A549 (cell line): ENCODE results near the gene UBE3C. TPM values are rescaled to one million over a fixed set of nuclear protein-coding genes. Genes with fewer than 3 reads are reported as not detected.

ENCODE experiments used
- ATAC-seq, 2 experiments: fragments of 200-7000 bp in 1 of 2; fragments of >200 bp in 1 of 2; cut with Nextera tagmentation in 1 of 2; cut with Tn5 transposase in 1 of 2; 3 replicates each; pipeline versions ENCODE4 v1.8.0 to v1.9.1; 2018 to 2020; ENCODE audit warnings: mild to moderate bottlenecking in 1 of 2, moderate library complexity in 1 of 2
- CTCF ChIA-PET: fragments of 300-600 bp; sonication (Branson Sonifier 250); formaldehyde crosslinking; extraction: SDS; loops from one replicate; lab custom pipeline; 2021; ENCODE audit warnings: antibody characterized with exemption, inconsistent platforms; lab: Yijun Ruan, JAX
- POLR2A ChIA-PET: fragments of 350-600 bp; formaldehyde crosslinking; extraction: SDS; loops from one replicate; lab custom pipeline; 2021; ENCODE audit warnings: antibody characterized with exemption, inconsistent platforms; lab: Yijun Ruan, JAX
- DNase-seq, 2 experiments: peaks; one replicate each; pipeline versions ENCODE4 v3.0.0 to v3.0.0-alpha.2; 2011 to 2016; ENCODE audit warnings: low read depth in 1 of 2, low spot score in 1 of 2
- FAIRE-seq: peaks from 2 replicates; lab custom pipeline; 2011; peaks lifted over from hg19 to GRCh38; lab: Jason Lieb, UNC
- H3K27ac ChIP-seq, 2 experiments: fragments of >200 bp; sonication (Bioruptor Twin); formaldehyde crosslinking; 3 replicates each; pipeline ENCODE4 v1.5.1; 2016 to 2017
- H3K4me1 ChIP-seq: fragments of >200 bp; sonication (Bioruptor Twin); formaldehyde crosslinking; 3 replicates; pipeline ENCODE4 v1.6.1; 2016
- H3K4me2 ChIP-seq: fragments of >200 bp; sonication (Bioruptor Twin); formaldehyde crosslinking; 3 replicates; pipeline ENCODE4 v1.6.1; 2016
- H3K4me3 ChIP-seq: fragments of >200 bp; sonication (Bioruptor Twin); formaldehyde crosslinking; 3 replicates; pipeline ENCODE4 v1.5.1; 2016
- H3K9me3 ChIP-seq: fragments of >200 bp; sonication (Bioruptor Twin); formaldehyde crosslinking; 3 replicates; pipeline ENCODE4 v1.6.1; 2016
- CBX2 ChIP-seq: fragments of 200-600 bp; sonication (generic); IDR thresholded peaks from 2 replicates; pipeline ENCODE4 v1.6.1; 2016; ENCODE audit warnings: low read depth, mild to moderate bottlenecking, borderline replicate concordance
- CTCF ChIP-seq: fragments of >200 bp; sonication (Bioruptor Twin); formaldehyde crosslinking; IDR thresholded peaks from 3 replicates; pipeline ENCODE4 v1.5.1; 2016
- EHMT2 ChIP-seq: fragments of 200-600 bp; sonication (generic); IDR thresholded peaks from 2 replicates; pipeline ENCODE4 v1.6.1; 2016; ENCODE audit warnings: antibody characterized with exemption, low read depth, mild to moderate bottlenecking, moderate library complexity
- ESRRA ChIP-seq: fragments of 150-350 bp; IDR thresholded peaks from 2 replicates; pipeline ENCODE4 v1.6.1; 2014; ENCODE audit warnings: mild to moderate bottlenecking, low read length, borderline replicate concordance
- FOXS1 ChIP-seq: fragments of 250-450 bp; sonication (Bioruptor Pico); IDR thresholded peaks from 2 replicates; pipeline ENCODE4 v1.5.0; 2020; ENCODE audit warnings: mild to moderate bottlenecking, moderate library complexity
- GATA3 ChIP-seq: IDR thresholded peaks from 2 replicates; pipeline ENCODE4 v1.6.1; 2012; ENCODE audit warnings: borderline replicate concordance
- HEYL ChIP-seq: fragments of 250-450 bp; sonication (Bioruptor Pico); IDR thresholded peaks from 2 replicates; pipeline ENCODE4 v1.8.0; 2021; ENCODE audit warnings: mild to moderate bottlenecking, moderate library complexity
- HOXB13 ChIP-seq: fragments of 250-450 bp; sonication (Bioruptor Pico); IDR thresholded peaks from 2 replicates; pipeline ENCODE4 v1.5.0; 2020; ENCODE audit warnings: low read depth, mild to moderate bottlenecking, moderate library complexity
- HOXB5 ChIP-seq: fragments of 250-450 bp; sonication (Bioruptor Pico); IDR thresholded peaks from 2 replicates; pipeline ENCODE4 v1.5.0; 2020; ENCODE audit warnings: mild to moderate bottlenecking, moderate library complexity
- JUN ChIP-seq, 2 experiments: fragments of >200 bp; sonication (Bioruptor Twin); formaldehyde crosslinking; IDR thresholded peaks; 2 replicates in 1 of 2; 3 replicates in 1 of 2; pipeline ENCODE4 v1.6.1; 2016 to 2017
- JUNB ChIP-seq: fragments of >200 bp; sonication (Bioruptor Twin); formaldehyde crosslinking; IDR thresholded peaks from 2 replicates; pipeline ENCODE4 v1.6.1; 2016
- KDM1A ChIP-seq: fragments of 200-600 bp; sonication (generic); IDR thresholded peaks from 2 replicates; pipeline ENCODE4 v1.6.1; 2016; ENCODE audit warnings: low read depth, mild to moderate bottlenecking
- KDM5A ChIP-seq: fragments of 200-600 bp; sonication (generic); IDR thresholded peaks from 2 replicates; pipeline ENCODE4 v1.6.1; 2016; ENCODE audit warnings: antibody characterized with exemption, mild to moderate bottlenecking
- MAZ ChIP-seq: fragments of 150-350 bp; IDR thresholded peaks from 2 replicates; pipeline ENCODE4 v1.6.1; 2014; ENCODE audit warnings: antibody characterized with exemption, low read depth, low read length, borderline replicate concordance
- MYC ChIP-seq: IDR thresholded peaks from 2 replicates; pipeline ENCODE4 v1.6.1; 2012; ENCODE audit warnings: mild to moderate bottlenecking, inconsistent platforms, low read length, improper control_type of control experiment, borderline replicate concordance
- NR3C1 ChIP-seq: fragments of >200 bp; sonication (Bioruptor Twin); formaldehyde crosslinking; IDR thresholded peaks from 3 replicates; pipeline ENCODE4 v1.6.1; 2017
- PHF8 ChIP-seq: fragments of 200-600 bp; sonication (generic); IDR thresholded peaks from 2 replicates; pipeline ENCODE4 v1.6.1; 2016; ENCODE audit warnings: low read depth, mild to moderate bottlenecking, antibody characterized with exemption, moderate library complexity, borderline replicate concordance
- POLR2A ChIP-seq: IDR thresholded peaks from 2 replicates; pipeline ENCODE4 v1.6.1; 2012; ENCODE audit warnings: mild to moderate bottlenecking, low read length
- RARB ChIP-seq: fragments of 250-450 bp; sonication (Bioruptor Pico); IDR thresholded peaks from 2 replicates; pipeline ENCODE4 v1.8.0; 2021; ENCODE audit warnings: mild to moderate bottlenecking, moderate library complexity
- REST ChIP-seq: fragments of 200-600 bp; sonication (generic); IDR thresholded peaks from 2 replicates; pipeline ENCODE4 v1.6.1; 2016; ENCODE audit warnings: antibody characterized with exemption, mild to moderate bottlenecking, moderate library complexity
- RNF2 ChIP-seq: fragments of 200-600 bp; sonication (generic); IDR thresholded peaks from 2 replicates; pipeline ENCODE4 v1.6.1; 2016; ENCODE audit warnings: low read depth, mild to moderate bottlenecking, antibody characterized with exemption, moderate library complexity, borderline replicate concordance
- TP53 ChIP-seq: fragments of 250-450 bp; sonication (Bioruptor Pico); IDR thresholded peaks from 2 replicates; pipeline ENCODE4 v1.5.0; 2021; ENCODE audit warnings: mild to moderate bottlenecking, moderate library complexity
- USF2 ChIP-seq: fragments of 450-650 bp; IDR thresholded peaks from 2 replicates; pipeline ENCODE4 v1.6.1; 2014; ENCODE audit warnings: antibody characterized with exemption
- ZSCAN20 ChIP-seq: fragments of 250-450 bp; sonication (Bioruptor Pico); IDR thresholded peaks from 2 replicates; pipeline ENCODE4 v1.8.0; 2022; ENCODE audit warnings: mild to moderate bottlenecking, moderate library complexity
- WGBS: methylation state at CpG from one replicate; pipeline ENCODE4 v1.1.6; 2017; ENCODE audit errors: missing lambda C conversion rate; 5-methylcytosine and 5-hydroxymethylcytosine counted together
- polyA plus RNA-seq, 4 experiments: library from polyadenylated mRNA; depleted of rRNA in 3 of 4; stranded (reverse); fragments of >200 nt; fragmentation: RNase III in 1 of 4; extraction: RNeasy Plus Mini Kit Qiagen cat#74134 plus additional on column Dnase treatment in 1 of 4; gene quantifications; 2 replicates in 3 of 4; 3 replicates in 1 of 4; pipeline ENCODE4 v1.2.3, GENCODE V29; 2011 to 2017
- TF ChIP-seq, protein P1 (sequence below): fragments of 250-450 bp; sonication (Bioruptor Pico); IDR thresholded peaks from 2 replicates; pipeline ENCODE4 v1.5.0; 2020; ENCODE audit warnings: low read depth, mild to moderate bottlenecking, moderate library complexity
- TF ChIP-seq, protein P2 (sequence below): fragments of 150-350 bp; IDR thresholded peaks from 2 replicates; pipeline ENCODE4 v1.6.1; 2014; ENCODE audit warnings: low read depth, mild to moderate bottlenecking, low read length
- TF ChIP-seq, protein P3 (sequence below): fragments of >200 bp; sonication (Bioruptor Twin); formaldehyde crosslinking; IDR thresholded peaks from 3 replicates; pipeline ENCODE4 v1.6.1; 2016

The UBE3C gene
- polyA plus RNA-seq, 2 of the 4 experiments (the other 2 are of a cell fraction), result 52.1 to 73.2 TPM

GRCh38 chr7:157121184-157121715, 17.5 kb upstream of the UBE3C start:
- Histone ChIP-seq H3K4me1 (no peaks in the 10 kb centered on the region), H3K4me3 (no peak overlapping the region), H3K27ac (no peak overlapping the region), H3K9me3 (peaks cover 11% of the 10 kb centered on the region; the same call in 2 of the 3 replicates), H3K4me2 (no peak overlapping the region)
- ATAC-seq (no peak), FAIRE-seq (no peak), DNase-seq (no peak)
- CTCF ChIA-PET, result interaction anchor here (0.6 kb wide), 2 partner anchors 146 to 172 kb away, joined by 3 read pairs; no protein-coding TSS in a partner anchor
- 84% methylated on average over 17 of the region's 18 CpGs for WGBS
- TF ChIP-seq GATA3 (no peak), HOXB5 (CRISPR knock-in tag) (no peak), TP53 (CRISPR knock-in tag) (no peak), ZSCAN20 (no peak), MYC (no peak), RNF2 (no peak), RARB (no peak), CTCF (no peak), EHMT2 (no peak), MAZ (no peak), KDM1A (no peak)
- TF ChIP-seq, protein P1, sequence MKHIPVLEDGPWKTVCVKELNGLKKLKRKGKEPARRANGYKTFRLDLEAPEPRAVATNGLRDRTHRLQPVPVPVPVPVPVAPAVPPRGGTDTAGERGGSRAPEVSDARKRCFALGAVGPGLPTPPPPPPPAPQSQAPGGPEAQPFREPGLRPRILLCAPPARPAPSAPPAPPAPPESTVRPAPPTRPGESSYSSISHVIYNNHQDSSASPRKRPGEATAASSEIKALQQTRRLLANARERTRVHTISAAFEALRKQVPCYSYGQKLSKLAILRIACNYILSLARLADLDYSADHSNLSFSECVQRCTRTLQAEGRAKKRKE (CRISPR knock-in tag), result no peak
- TF ChIP-seq, protein P2, sequence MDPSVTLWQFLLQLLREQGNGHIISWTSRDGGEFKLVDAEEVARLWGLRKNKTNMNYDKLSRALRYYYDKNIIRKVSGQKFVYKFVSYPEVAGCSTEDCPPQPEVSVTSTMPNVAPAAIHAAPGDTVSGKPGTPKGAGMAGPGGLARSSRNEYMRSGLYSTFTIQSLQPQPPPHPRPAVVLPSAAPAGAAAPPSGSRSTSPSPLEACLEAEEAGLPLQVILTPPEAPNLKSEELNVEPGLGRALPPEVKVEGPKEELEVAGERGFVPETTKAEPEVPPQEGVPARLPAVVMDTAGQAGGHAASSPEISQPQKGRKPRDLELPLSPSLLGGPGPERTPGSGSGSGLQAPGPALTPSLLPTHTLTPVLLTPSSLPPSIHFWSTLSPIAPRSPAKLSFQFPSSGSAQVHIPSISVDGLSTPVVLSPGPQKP, result no peak
- POLR2A ChIA-PET, result no interaction called here

- H3K4me3 ChIP-seq, result no peak overlapping the region
- ChIA-PET POLR2A (no interaction called here), CTCF (no interaction called here)
- no peaks in the 10 kb centered on the region for H3K4me1 ChIP-seq
- DNase-seq, result no peak
- no peak overlapping the region for H3K27ac ChIP-seq
- no peak for ATAC-seq
- no peak overlapping the region for H3K4me2 ChIP-seq
- no peak for FAIRE-seq
- 78% methylated on average over 9 of the region's 12 CpGs for WGBS
- peaks cover 3% of the 10 kb centered on the region; the same call in 2 of the 3 replicates for H3K9me3 ChIP-seq
- no peak for TF ChIP-seq JUN (IDR thresholded peaks at IDR 0.05)
- TF ChIP-seq FOXS1 (CRISPR knock-in tag), result no peak
- no peak for TF ChIP-seq PHF8
- no peak for TF ChIP-seq USF2
- TF ChIP-seq, protein P3, sequence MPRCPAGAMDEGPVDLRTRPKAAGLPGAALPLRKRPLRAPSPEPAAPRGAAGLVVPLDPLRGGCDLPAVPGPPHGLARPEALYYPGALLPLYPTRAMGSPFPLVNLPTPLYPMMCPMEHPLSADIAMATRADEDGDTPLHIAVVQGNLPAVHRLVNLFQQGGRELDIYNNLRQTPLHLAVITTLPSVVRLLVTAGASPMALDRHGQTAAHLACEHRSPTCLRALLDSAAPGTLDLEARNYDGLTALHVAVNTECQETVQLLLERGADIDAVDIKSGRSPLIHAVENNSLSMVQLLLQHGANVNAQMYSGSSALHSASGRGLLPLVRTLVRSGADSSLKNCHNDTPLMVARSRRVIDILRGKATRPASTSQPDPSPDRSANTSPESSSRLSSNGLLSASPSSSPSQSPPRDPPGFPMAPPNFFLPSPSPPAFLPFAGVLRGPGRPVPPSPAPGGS, result no peak
- no peak for TF ChIP-seq REST
- no peak for TF ChIP-seq GATA3
- TF ChIP-seq HEYL (CRISPR knock-in tag), result no peak
- TF ChIP-seq NR3C1, result no peak
- TF ChIP-seq HOXB13 (CRISPR knock-in tag), result no peak
- TF ChIP-seq KDM5A, result no peak
- no peak for TF ChIP-seq EHMT2
- no peak for TF ChIP-seq ESRRA
- TF ChIP-seq POLR2A, result no peak
- no peak for TF ChIP-seq ZSCAN20
- no peak for TF ChIP-seq JUNB
- TF ChIP-seq CBX2, result no peak
Measured at GRCh38 chr7:157122800-157123495, 15.8 kb upstream of the UBE3C start.
